ENCODE data around the gene CTBP2.
"Not testable (repeated sequence)": the region's sequence is repeated elsewhere in the genome, so short reads cannot be mapped to it uniquely, and the experiment has no call there.

Gene CTBP2

DNA sequence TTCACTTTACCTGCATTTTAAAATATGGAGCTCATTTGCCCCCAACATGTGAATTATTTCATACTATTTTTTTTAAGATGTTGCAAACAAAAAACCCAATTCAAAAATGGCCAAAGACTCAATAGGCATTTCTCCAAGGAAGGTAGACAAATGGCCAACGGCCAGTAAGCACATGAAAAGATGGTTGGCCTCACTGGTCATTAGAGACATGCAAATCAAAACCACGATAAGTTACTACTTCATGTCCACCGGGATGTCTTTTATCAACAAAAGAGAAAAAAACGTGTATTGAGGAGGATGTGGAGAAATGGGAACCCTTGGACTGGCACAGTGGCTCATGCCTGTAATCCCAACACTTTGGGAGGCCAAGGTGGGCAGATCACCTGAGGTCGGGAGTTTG, 3.4 kb upstream of the CTBP2 start:
- no peak for DNase-seq (ENCODE audit: extremely low read depth, insufficient read length)
- TF ChIP-seq, protein P1, sequence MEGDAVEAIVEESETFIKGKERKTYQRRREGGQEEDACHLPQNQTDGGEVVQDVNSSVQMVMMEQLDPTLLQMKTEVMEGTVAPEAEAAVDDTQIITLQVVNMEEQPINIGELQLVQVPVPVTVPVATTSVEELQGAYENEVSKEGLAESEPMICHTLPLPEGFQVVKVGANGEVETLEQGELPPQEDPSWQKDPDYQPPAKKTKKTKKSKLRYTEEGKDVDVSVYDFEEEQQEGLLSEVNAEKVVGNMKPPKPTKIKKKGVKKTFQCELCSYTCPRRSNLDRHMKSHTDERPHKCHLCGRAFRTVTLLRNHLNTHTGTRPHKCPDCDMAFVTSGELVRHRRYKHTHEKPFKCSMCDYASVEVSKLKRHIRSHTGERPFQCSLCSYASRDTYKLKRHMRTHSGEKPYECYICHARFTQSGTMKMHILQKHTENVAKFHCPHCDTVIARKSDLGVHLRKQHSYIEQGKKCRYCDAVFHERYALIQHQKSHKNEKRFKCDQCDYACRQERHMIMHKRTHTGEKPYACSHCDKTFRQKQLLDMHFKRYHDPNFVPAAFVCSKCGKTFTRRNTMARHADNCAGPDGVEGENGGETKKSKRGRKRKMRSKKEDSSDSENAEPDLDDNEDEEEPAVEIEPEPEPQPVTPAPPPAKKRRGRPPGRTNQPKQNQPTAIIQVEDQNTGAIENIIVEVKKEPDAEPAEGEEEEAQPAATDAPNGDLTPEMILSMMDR (IDR thresholded peaks at IDR 0.05; ENCODE audit: insufficient read depth, low read length, poor library complexity, severe bottlenecking), result no peak
- H3K27me3 ChIP-seq (replicated peaks; ENCODE audit: control insufficient read depth, insufficient read depth, low read length), result no peaks in the 10 kb centered on the region

DNA sequence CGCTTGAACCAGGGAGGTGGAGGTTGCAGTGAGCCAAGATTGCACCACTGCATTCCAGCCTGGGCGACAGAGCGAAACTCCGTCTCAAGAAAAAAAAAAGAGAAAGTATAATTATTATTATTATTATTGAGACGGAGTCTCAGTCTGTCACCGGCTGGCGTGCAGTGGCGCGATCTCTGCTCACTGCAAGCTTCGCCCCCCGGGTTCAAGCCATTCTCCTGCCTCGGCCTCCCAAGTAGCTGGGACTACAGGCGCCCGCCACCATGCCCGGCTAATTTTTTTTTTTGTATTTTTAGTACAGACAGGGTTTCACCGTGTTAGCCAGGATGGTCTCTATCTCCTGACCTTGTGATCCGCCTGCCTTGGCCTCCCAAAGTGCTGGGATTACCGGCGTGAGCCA, 2.9 kb upstream of the CTBP2 start:
- not testable (repeated sequence) for H3K27me3 ChIP-seq (replicated peaks; ENCODE audit: control insufficient read depth, insufficient read depth, low read length); DNase-seq (ENCODE audit: extremely low read depth, insufficient read length); H3K36me3 ChIP-seq (ENCODE audit: control insufficient read depth, insufficient read depth, low read length); H3K4me3 ChIP-seq (replicated peaks; ENCODE audit: low read depth, low read length)

More for the DNA sequence above, 3.4 kb upstream of the CTBP2 start:
- Histone ChIP-seq H3K36me3 (ENCODE audit: control insufficient read depth, insufficient read depth, low read length) (no peaks in the 10 kb centered on the region), H3K4me3 (replicated peaks; ENCODE audit: low read depth, low read length) (no peak overlapping the region)

DNA sequence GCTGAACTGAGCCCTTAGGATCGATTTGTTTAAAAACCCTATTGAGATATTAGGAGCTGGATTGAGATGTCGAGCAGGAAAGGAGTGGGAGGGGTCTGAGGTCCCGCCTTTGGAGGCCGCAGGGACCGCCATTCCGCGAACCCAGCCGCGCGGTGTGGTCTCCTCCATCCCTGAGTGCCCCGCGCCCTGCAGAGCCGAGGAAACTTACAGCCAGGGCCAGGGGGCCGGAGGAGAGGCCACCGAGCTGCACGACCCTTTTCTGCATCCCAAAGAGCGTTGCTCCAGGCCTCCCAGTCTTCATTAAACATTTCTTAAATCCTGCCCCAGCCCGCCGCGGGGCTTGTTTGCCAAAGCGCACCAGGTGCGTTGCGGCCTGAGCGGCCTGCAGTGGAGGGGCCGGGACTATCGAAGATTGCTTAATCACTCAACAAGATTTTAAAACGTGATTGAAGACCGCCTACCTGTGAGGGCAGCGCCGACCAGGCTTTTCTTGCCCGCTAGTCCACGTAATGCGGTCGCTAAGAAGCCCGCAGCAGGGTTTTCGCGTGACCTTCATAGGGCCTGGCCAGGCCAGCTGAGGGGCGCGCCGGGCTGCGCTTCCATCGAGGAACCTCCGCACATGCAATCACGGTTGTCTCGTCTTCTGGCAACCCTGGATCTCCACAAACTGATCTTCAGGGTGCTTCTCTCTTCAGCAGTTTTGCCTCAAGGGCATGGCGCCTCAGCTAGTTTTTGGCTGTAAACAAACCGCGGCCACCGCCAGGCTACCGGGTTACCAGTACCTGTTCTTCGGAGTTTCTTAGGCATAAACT, 2.0 kb upstream of the CTBP2 start:
- H3K4me3 ChIP-seq (replicated peaks; ENCODE audit: low read depth, low read length), result no peak overlapping the region
- DNase-seq (ENCODE audit: extremely low read depth, insufficient read length), result no peak
- no peaks in the 10 kb centered on the region for H3K36me3 ChIP-seq (ENCODE audit: control insufficient read depth, insufficient read depth, low read length)
- TF ChIP-seq, protein P1 (IDR thresholded peaks at IDR 0.05; ENCODE audit: insufficient read depth, low read length, poor library complexity, severe bottlenecking), result no peak
- no peaks in the 10 kb centered on the region; the same call in 1 of the 2 replicates for H3K27me3 ChIP-seq (replicated peaks; ENCODE audit: control insufficient read depth, insufficient read depth, low read length)

DNA sequence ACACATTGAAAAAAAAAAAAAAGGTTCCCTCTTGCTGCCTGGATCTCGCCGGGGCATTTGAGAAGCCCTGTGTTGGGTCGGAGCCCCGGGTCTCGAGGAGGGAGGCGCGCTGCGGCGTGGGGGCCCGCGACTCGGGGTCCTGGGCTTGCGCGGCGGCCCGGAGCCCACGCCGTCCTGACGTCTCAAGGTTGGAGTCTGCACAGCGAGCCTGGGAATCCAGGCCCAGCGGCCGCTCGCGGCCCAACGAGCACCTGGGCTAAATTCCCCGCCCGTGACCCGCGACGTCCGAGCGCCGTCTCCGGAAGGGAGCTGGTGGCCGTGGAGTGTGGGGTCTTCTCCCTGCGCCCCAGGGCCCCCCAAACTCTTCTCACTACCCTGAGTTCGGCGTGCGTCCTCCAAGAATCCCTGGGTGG, 1.4 kb upstream of the CTBP2 start:
- Histone ChIP-seq H3K27me3 (replicated peaks; ENCODE audit: control insufficient read depth, insufficient read depth, low read length) (no peaks in the 10 kb centered on the region; the same call in 1 of the 2 replicates), H3K36me3 (ENCODE audit: control insufficient read depth, insufficient read depth, low read length) (no peaks in the 10 kb centered on the region), H3K4me3 (replicated peaks; ENCODE audit: low read depth, low read length) (no peak overlapping the region)
- TF ChIP-seq, protein P1 (IDR thresholded peaks at IDR 0.05; ENCODE audit: insufficient read depth, low read length, poor library complexity, severe bottlenecking), result no peak
- no peak for DNase-seq (ENCODE audit: extremely low read depth, insufficient read length)

GRCh38 chr10:125160856-125161706, 718 bp upstream of the CTBP2 start:
- TF ChIP-seq, protein P1 (IDR thresholded peaks at IDR 0.05; ENCODE audit: insufficient read depth, low read length, poor library complexity, severe bottlenecking), result peak; percentile 29
- no peaks in the 10 kb centered on the region for H3K36me3 ChIP-seq (ENCODE audit: control insufficient read depth, insufficient read depth, low read length)
- H3K4me3 ChIP-seq (replicated peaks; ENCODE audit: low read depth, low read length), result peak overlapping the region; percentile 18; the same call in 1 of the 2 replicates
- peak; percentile 71 for DNase-seq (ENCODE audit: extremely low read depth, insufficient read length)
- no peaks in the 10 kb centered on the region; the same call in 1 of the 2 replicates for H3K27me3 ChIP-seq (replicated peaks; ENCODE audit: control insufficient read depth, insufficient read depth, low read length)

- no peaks in the 10 kb centered on the region; the same call in 1 of the 2 replicates for H3K27me3 ChIP-seq (replicated peaks; ENCODE audit: control insufficient read depth, insufficient read depth, low read length)
- H3K36me3 ChIP-seq (ENCODE audit: control insufficient read depth, insufficient read depth, low read length), result no peaks in the 10 kb centered on the region
- TF ChIP-seq, protein P1 (IDR thresholded peaks at IDR 0.05; ENCODE audit: insufficient read depth, low read length, poor library complexity, severe bottlenecking), result no peak
- peak overlapping the region; percentile 57 for H3K4me3 ChIP-seq (replicated peaks; ENCODE audit: low read depth, low read length)
- DNase-seq (ENCODE audit: extremely low read depth, insufficient read length), result no peak
Observed at GRCh38 chr10:125159486-125159931, 854 bp downstream of the CTBP2 start.

Data from GM06990 (cell line).